Activated T-helper 1 cell treated with Interleukin-2 at 50 U/mL for 16 hours (primary cell): Measurements from ENCODE around the gene R3HDM2.
"Not testable (repeated sequence)": the region's sequence is repeated elsewhere in the genome, so short reads cannot be mapped to it uniquely, and the experiment has no call there.

ENCODE experiments used
- DNase-seq: peaks from one replicate; pipeline ENCODE4 v3.0.0-alpha.2; 2020; ENCODE audit warnings: low read depth

R3HDM2 gene

GRCh38 chr12:57426948-57427347, 3.9 kb downstream of the R3HDM2 start:
- not testable (repeated sequence) for DNase-seq

- DNase-seq = no peak
These were observed 10.4 kb downstream of the R3HDM2 start for GRCh38 chr12:57420482-57420881.

DNA sequence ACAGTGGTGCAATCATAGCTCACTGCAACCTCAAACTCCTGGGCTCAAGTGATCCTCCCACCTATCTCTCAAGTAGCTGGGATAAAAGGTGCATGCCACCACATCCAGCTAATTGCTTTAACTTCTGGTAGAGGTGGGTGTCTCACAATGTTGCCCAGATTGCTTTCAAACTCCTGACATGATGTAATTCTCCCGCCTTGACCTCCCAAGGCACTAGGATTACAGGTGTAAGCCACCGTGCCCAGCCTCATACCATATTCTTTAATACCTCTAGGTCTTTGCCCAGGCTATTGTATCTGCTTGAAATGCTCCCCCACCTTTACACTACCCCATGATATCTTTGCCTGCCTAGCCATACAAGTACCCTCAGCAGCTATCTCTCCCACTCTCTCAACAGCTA, 11.3 kb downstream of the R3HDM2 start:
- no peak for DNase-seq

GRCh38 chr12:57418255-57418654, 12.6 kb downstream of the R3HDM2 start:
- no peak for DNase-seq

GRCh38 chr12:57416039-57416996, 14.5 kb downstream of the R3HDM2 start:
- no peak for DNase-seq

DNA sequence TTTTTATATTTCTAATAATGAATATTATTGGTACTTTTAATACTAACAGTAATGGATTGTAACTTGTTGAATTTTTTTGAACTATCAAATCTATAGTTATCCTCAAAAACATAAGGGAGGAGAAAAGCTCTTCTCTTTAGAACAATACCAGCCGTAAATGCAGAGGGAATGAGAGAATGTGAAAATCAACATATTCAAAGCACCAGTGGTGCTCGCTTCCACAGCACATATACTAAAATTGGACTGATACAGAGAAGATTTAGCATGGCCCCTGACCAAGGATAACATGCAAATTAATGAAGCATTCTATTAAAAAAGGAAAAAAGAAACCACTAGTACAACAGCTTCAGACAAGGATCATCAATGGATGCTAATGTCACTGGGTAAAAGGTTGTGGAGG, 15.8 kb downstream of the R3HDM2 start:
- no peak for DNase-seq

DNA sequence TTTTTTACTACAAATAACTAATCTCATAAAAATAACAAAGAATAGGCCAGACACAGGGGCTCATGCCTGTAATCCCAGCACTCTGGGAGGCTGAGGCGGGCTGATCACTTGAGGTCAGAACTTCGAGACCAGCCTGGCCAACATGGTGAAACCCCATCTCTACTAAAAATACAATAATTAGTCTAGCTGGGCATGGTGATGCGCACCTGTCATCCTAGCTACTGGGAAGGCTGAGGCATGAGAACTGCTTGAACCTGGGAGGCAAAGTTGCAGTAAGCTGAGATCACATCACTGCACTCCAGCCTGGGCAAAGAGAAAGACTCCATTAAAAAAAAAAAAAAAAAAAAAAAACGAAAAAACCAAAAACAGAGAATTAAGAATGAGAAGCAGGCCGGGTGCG, 16.7 kb downstream of the R3HDM2 start:
- DNase-seq = not testable (repeated sequence)

DNA sequence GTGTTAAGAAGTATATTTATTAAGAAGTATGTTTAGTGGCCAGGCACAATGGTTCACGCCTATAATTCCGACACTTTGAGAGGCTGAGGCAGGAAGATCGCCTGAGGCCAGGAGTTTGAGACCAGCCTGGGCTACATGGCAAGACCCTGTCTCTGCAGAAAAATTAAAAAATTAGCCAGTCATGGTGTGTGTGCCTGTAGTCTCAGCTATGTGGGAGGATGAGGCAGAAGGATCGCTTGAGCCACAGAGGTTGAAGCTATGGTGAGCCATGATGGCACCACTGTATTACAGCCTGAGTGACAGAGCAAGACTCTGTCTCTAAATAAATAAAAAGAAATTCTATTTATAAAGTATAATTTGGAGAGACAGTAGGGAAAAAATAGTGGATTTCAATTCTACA, 20.3 kb downstream of the R3HDM2 start:
- DNase-seq = no peak

GRCh38 chr12:57404966-57405640, 25.7 kb downstream of the R3HDM2 start:
- DNase-seq = no peak

- DNase-seq = not testable (repeated sequence)
These were observed 28.7 kb downstream of the R3HDM2 start for GRCh38 chr12:57402156-57402555.

- DNase-seq = no peak
These were observed 29.7 kb downstream of the R3HDM2 start for GRCh38 chr12:57401165-57401564.

- DNase-seq = not testable (repeated sequence)
These were observed 31.0 kb downstream of the R3HDM2 start for GRCh38 chr12:57399718-57400463.

GRCh38 chr12:57397441-57397840, 33.4 kb downstream of the R3HDM2 start:
- DNase-seq = no peak

- DNase-seq = no peak
These were observed 35.7 kb downstream of the R3HDM2 start for GRCh38 chr12:57395121-57395520.

DNA sequence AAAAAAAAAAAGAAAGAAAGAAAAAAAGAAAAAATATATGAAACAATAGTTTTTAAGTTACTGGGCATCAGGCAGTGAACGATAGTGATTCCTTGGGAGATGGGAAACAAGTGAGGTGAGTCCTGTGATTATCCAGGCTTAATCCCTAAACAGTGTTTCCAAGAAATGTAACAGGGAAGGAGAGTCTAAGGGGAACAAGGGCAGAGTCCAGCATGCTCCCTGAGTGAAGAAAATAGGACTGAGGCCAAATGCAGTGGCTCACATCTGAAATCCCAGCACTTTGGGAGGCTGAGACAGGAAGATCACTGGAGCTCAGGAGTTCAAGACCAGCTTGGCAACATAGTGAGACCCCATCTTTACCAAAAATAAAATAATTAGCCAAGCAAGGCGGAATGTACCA, 40.7 kb downstream of the R3HDM2 start:
- no peak for DNase-seq

DNA sequence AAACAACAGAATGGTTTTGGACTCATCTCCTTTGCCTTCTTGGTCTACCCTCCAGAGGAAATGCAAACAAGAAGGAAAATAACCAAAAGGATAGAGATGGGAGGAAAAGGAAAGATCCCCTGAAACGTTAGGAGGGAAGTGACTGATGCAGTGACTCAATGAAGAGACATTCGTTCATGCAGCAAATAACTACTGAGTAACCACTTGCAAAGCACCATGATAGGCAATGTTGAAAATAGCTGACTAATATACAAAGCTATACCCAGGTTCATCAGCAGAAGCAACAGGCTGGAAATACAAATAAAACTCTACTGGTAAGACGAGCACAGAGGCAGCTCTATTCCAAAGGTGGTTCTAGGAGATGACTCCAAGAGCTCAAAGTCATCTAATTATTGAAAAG, 41.8 kb downstream of the R3HDM2 start:
- DNase-seq = no peak

GRCh38 chr12:57388425-57388824, 42.4 kb downstream of the R3HDM2 start:
- DNase-seq = no peak

GRCh38 chr12:57386187-57386720, 44.6 kb downstream of the R3HDM2 start:
- no peak for DNase-seq

DNA sequence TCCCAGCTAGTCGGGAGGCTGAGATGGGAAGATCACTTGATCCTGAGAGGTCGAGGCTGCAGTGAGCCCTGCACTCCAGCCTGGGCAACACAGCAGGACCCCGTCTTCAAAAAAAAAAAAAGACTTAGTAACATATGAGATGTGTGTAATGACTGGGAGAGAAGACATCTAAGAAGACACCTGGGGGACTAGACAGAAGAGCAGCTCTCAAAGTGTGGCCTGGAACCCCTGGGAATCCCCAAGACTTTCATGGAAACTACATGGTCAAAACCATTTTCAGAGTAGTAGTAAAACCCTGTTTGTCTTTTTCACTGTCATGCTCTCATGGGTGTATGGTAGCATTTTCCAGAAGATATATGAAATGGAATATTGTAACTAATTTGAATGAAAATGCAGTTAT, 45.3 kb downstream of the R3HDM2 start:
- no peak for DNase-seq

DNA sequence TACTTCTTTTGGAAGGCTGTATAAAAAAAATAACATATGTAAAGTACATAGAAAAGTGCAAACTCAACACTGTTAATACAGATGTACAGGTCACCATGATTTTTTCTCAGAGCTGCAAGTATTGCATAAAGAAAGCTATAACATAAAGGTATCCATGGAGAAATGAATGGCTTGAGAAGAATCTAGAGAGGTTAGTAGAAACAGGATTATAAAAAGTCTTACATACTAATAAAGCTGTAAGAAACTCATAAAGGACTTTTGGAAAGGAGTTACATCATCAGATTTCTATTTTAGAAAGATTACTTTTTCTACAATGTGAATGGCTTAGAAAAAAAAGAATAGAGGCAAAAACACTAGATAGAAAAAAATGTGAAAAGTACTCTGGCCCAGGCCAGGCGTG, 46.4 kb downstream of the R3HDM2 start:
- no peak for DNase-seq

DNA sequence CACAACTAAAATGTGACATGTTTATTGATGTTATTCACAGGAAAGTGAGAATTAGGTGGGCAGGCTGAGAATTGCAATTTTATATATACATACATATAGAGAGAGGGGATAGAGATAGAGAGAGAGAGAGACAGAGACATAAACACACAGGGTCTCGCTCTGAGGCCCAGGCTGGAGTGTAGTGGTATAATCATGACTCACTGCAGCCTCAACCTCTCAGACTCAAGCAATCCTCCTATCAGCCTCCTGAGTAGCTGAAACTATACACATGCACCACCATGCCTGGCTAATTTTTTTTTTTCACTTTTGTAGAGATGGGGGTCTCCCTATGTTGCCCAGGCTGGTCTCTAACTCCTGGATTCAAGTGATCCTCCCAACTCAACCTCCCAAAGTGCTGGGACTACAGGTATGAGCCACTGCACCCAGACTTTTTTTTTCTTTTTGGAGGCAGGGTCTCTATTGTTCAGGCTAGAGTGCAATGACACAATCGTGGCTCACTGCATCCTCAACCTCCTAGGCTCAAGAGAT, 49.1 kb downstream of the R3HDM2 start:
- DNase-seq = no peak

DNA sequence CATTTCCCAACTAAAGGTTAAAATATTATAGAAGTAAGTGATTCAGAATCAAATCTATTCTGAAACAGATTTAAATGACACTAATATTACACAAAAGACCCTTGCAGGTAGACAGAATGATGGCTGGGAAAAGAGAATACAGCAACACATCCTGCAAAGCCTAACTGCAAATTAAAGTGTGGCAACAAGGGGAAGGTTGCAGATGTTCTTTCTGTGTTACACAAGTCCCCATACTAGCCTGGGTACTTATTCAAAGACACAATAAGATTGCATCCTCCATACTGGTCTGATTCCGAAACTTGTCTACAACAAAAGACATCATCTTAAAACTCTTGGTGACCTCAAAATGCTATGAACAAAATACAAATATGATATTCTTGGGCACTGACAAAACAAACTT, 50.5 kb downstream of the R3HDM2 start:
- DNase-seq = no peak
